Measurements from ENCODE around the gene USP4.

Gene USP4

GRCh38 chr3:49295489-49296058, 44.3 kb downstream of the USP4 start:
- DNase-seq = no peak

GRCh38 chr3:49294343-49294742, 45.5 kb downstream of the USP4 start:
- DNase-seq = no peak

- DNase-seq = no peak
These were observed 55.9 kb downstream of the USP4 start for GRCh38 chr3:49283997-49284396.

- no peak for DNase-seq
These were observed 60.5 kb downstream of the USP4 start for GRCh38 chr3:49279376-49279775.

GRCh38 chr3:49278548-49278947, 61.3 kb downstream of the USP4 start:
- DNase-seq = no peak

GRCh38 chr3:49277383-49277775, 62.5 kb downstream of the USP4 start:
- DNase-seq = no peak

- DNase-seq = peak; percentile 52
These were observed 63.1 kb downstream of the USP4 start, which contains the start of gene C3orf62 for GRCh38 chr3:49276475-49277382. Gene C3orf62, minus strand, starts transcription at chr3:49277232. Its CDS starts 360 bp downstream, at chr3:49276872.

GRCh38 chr3:49273825-49274532, 65.9 kb downstream of the USP4 start:
- no peak for DNase-seq

GRCh38 chr3:49271047-49271446, 68.8 kb downstream of the USP4 start:
- no peak for DNase-seq

- DNase-seq = no peak
These were observed 69.7 kb downstream of the USP4 start for GRCh38 chr3:49270156-49270500.

- DNase-seq = no peak
These were observed 70.3 kb downstream of the USP4 start for GRCh38 chr3:49269443-49270155.

GRCh38 chr3:49266410-49267095, 73.3 kb downstream of the USP4 start:
- DNase-seq = no peak

GRCh38 chr3:49265661-49266386, 74.0 kb downstream of the USP4 start:
- DNase-seq = no peak

GRCh38 chr3:49263159-49263889, 76.5 kb downstream of the USP4 start:
- DNase-seq = no peak

GRCh38 chr3:49260806-49261324, 79.0 kb downstream of the USP4 start:
- DNase-seq = no peak

GRCh38 chr3:49257187-49257586, 82.7 kb downstream of the USP4 start:
- DNase-seq = no peak

- DNase-seq = no peak
These were observed 83.9 kb downstream of the USP4 start for GRCh38 chr3:49255718-49256511.

- DNase-seq = no peak
These were observed 84.7 kb downstream of the USP4 start for GRCh38 chr3:49255112-49255511.

- no peak for DNase-seq
These were observed 86.3 kb downstream of the USP4 start for GRCh38 chr3:49253512-49253911.

- no peak for DNase-seq
These were observed 91.0 kb downstream of the USP4 start for GRCh38 chr3:49248840-49249227.
